AG09319 (cell line): ENCODE measurements around the gene FRRS1.
"Not testable (repeated sequence)": the region's sequence is repeated elsewhere in the genome, so short reads cannot be mapped to it uniquely, and the experiment has no call there.

ENCODE experiments used
- DNase-seq: peaks from one replicate; pipeline ENCODE4 v3.0.0-alpha.2; 2010; ENCODE audit warnings: low read depth; ENCODE audit errors: extremely low read depth
- CTCF ChIP-seq: IDR thresholded peaks from 2 replicates; pipeline ENCODE4 v1.5.1; 2011; ENCODE audit warnings: low read depth, mild to moderate bottlenecking, inconsistent platforms, low read length, moderate library complexity

Gene FRRS1

GRCh38 chr1:99766378-99766800, at the start of gene FRRS1:
FRRS1 (minus strand) TSS chr1:99766635; CDS start chr1:99748768, 17,867 bp downstream.
- TF ChIP-seq CTCF: no peak
- DNase-seq: no peak

GRCh38 chr1:99814373-99814900, 48.0 kb upstream of the FRRS1 start:
- no peak for DNase-seq
- no peak for TF ChIP-seq CTCF

GRCh38 chr1:99811747-99812146, 45.3 kb upstream of the FRRS1 start:
- DNase-seq: no peak
- no peak for TF ChIP-seq CTCF

GRCh38 chr1:99811075-99811474, 44.6 kb upstream of the FRRS1 start:
- DNase-seq: no peak
- no peak for TF ChIP-seq CTCF

- peak; percentile 76 for DNase-seq
- peak; percentile 43 for TF ChIP-seq CTCF
Observed at GRCh38 chr1:99808391-99809115, 42.1 kb upstream of the FRRS1 start.

- TF ChIP-seq CTCF: no peak
- no peak for DNase-seq
Observed at GRCh38 chr1:99806882-99807281, 40.4 kb upstream of the FRRS1 start.

- DNase-seq: no peak
- TF ChIP-seq CTCF: no peak
Observed at GRCh38 chr1:99801584-99801983, 35.1 kb upstream of the FRRS1 start.

- not testable (repeated sequence) for DNase-seq
Observed at GRCh38 chr1:99793861-99794260, 27.4 kb upstream of the FRRS1 start.
